GM23338 (cell line): ENCODE measurements around the gene JDP2.

Experiments
- CREB1 ChIP-seq: fragments of 250-450 bp; sonication (Bioruptor Pico); IDR thresholded peaks from 2 replicates; pipeline ENCODE4 v1.5.0; 2020; ENCODE audit warnings: low read depth, mild to moderate bottlenecking, moderate library complexity
- CTCF ChIP-seq, 2 experiments: fragments of 200-600 bp in 1 of 2; sonication (generic) in 1 of 2; conservative IDR thresholded peaks; 2 replicates each; pipeline versions ENCODE4 v1.5.1 to v1.6.1; 2016 to 2017; ENCODE audit warnings: antibody characterized with exemption in 2 of 2, low read depth in 2 of 2, mild to moderate bottlenecking in 2 of 2, moderate library complexity in 1 of 2
- EZH2 ChIP-seq: fragments of 200-600 bp; sonication (generic); IDR thresholded peaks from one replicate; pipeline ENCODE4 v1.8.0; 2017; ENCODE audit warnings: antibody characterized with exemption, mild to moderate bottlenecking, low read depth; ENCODE audit not compliant: unreplicated experiment
- EZH2phosphoT487 ChIP-seq: fragments of 200-600 bp; sonication (generic); IDR thresholded peaks from one replicate; pipeline ENCODE4 v1.8.1; 2018; ENCODE audit warnings: antibody characterized with exemption; ENCODE audit not compliant: unreplicated experiment
- POLR2AphosphoS5 ChIP-seq: IDR thresholded peaks from 2 replicates; pipeline ENCODE4 v1.6.1; 2016; ENCODE audit warnings: antibody characterized with exemption, low read depth
- REST ChIP-seq: IDR thresholded peaks from one replicate; pipeline ENCODE4 v1.6.1; 2018; ENCODE audit warnings: antibody characterized with exemption; ENCODE audit not compliant: unreplicated experiment
- ZNF462 ChIP-seq: fragments of 250-450 bp; sonication (Bioruptor Pico); IDR thresholded peaks from 2 replicates; pipeline ENCODE4 v1.5.0; 2020; ENCODE audit warnings: mild to moderate bottlenecking, moderate library complexity

GRCh38 chr14:75434890-75435248 lies 7.0 kb downstream of the JDP2 start:
- TF ChIP-seq POLR2AphosphoS5 (no peak), CTCF (conservative IDR thresholded peaks at IDR 0.05; ENCODE audit: low read depth in 2 of 2) (no peak), ZNF462 (CRISPR knock-in tag) (no peak), EZH2phosphoT487 (no peak), EZH2 (no peak), CREB1 (no peak), REST (no peak)
